Astrocyte (in vitro differentiated cells and primary cell): ENCODE measurements around the gene BLACAT1.

Experiments
- EZH2 ChIP-seq: IDR thresholded peaks from 2 replicates; pipeline ENCODE4 v1.6.1; 2012; ENCODE audit warnings: mild to moderate bottlenecking, low read length, inconsistent platforms; ENCODE audit not compliant: insufficient read depth
- TF ChIP-seq, protein P1 (sequence below): IDR thresholded peaks from 2 replicates; pipeline ENCODE4 v1.5.1; 2011; ENCODE audit warnings: low read depth, mild to moderate bottlenecking, inconsistent platforms, low read length, moderate library complexity; ENCODE audit not compliant: insufficient read depth

DNA sequence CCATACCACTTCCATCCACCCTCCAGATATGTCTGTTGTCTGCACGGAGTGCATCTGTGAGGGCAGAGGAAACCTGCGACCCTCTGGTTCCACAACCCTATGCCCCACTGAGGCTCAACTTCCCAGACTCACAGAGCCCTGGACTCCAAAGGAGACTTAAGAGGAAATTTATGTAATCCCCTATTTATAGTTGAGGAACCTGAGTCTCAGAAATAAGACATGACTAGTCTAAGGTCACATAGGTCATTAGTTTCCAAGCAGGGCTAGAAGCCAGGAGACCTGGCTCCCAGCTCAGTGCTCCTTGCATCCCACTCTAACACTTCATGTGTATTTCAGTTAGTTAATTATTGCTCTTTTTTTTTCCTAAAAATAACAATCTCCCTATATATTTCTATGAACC lies 18.3 kb downstream of the BLACAT1 start:
- TF ChIP-seq, protein P1, sequence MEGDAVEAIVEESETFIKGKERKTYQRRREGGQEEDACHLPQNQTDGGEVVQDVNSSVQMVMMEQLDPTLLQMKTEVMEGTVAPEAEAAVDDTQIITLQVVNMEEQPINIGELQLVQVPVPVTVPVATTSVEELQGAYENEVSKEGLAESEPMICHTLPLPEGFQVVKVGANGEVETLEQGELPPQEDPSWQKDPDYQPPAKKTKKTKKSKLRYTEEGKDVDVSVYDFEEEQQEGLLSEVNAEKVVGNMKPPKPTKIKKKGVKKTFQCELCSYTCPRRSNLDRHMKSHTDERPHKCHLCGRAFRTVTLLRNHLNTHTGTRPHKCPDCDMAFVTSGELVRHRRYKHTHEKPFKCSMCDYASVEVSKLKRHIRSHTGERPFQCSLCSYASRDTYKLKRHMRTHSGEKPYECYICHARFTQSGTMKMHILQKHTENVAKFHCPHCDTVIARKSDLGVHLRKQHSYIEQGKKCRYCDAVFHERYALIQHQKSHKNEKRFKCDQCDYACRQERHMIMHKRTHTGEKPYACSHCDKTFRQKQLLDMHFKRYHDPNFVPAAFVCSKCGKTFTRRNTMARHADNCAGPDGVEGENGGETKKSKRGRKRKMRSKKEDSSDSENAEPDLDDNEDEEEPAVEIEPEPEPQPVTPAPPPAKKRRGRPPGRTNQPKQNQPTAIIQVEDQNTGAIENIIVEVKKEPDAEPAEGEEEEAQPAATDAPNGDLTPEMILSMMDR: no peak
- no peak for TF ChIP-seq EZH2
